ENCODE results near the gene DZIP3. TPM values are rescaled to one million over a fixed set of nuclear protein-coding genes. Genes with fewer than 3 reads are reported as not detected.

Gene DZIP3
- total and polyA plus RNA-seq, 2 donors (not counting 1 experiment from before 2014, with no cell fraction given), result 6.8 to 11.1 TPM

DNA sequence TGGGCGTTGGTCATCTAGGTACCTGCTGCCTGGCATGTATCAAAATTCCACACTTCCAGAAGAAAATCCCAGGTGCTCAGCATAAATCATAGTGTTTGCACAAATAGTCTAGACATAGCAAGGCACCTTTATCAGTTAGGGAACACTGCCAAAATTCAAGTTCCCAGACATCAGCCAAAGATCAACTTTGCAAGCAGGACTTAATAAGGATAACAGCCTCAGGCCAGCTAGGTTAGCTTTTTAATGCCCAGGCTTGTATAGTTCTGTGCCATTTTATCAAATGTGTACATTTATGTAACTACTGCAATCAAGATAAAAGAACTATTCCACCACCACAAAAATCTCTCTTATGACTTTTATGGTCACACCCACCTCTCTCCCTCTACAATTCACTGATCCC, 30.7 kb downstream of the DZIP3 start:
- no peak for ATAC-seq (ENCODE audit: low read depth)
- POLR2A ChIA-PET, result no interaction called here
- WGBS (ENCODE audit: insufficient coverage), result 100% methylated on average over 1 of the region's 1 CpG
- H2AFZ ChIP-seq (ENCODE audit: insufficient read depth, low read depth, low read length, poor library complexity, severe bottlenecking), result no peak overlapping the region
- H3K9me3 ChIP-seq (ENCODE audit: control extremely low read depth in 1 of 3, control insufficient read depth in 2 of 3, insufficient read depth in 1 of 3, low read length in 2 of 3), result peaks cover 0 to 2% (median 0%) of the 10 kb centered on the region in 3 donors
- Mint-ChIP-seq H3K4me3 (no peak overlapping the region), H3K4me1 (no peaks in the 10 kb centered on the region), H3K27ac (no peak overlapping the region), H3K27me3 (no peaks in the 10 kb centered on the region), H3K9me3 (ENCODE audit: insufficient read depth) (peaks cover 3% of the 10 kb centered on the region)
- H3K4me1 ChIP-seq (ENCODE audit: control insufficient read depth in 2 of 2, insufficient read depth in 2 of 2, low read length in 2 of 2), result no peaks in the 10 kb centered on the region
- no peaks in the 10 kb centered on the region for H4K20me1 ChIP-seq (ENCODE audit: control insufficient read depth, insufficient read depth, low read length, poor library complexity, severe bottlenecking)
- H3K4me2 ChIP-seq (replicated peaks; ENCODE audit: low read depth, low read length, poor library complexity, severe bottlenecking), result no peak overlapping the region
- H3K36me3 ChIP-seq (replicated peaks in 1 of 2; ENCODE audit: control extremely low read depth in 1 of 2, control insufficient read depth in 1 of 2, extremely low read depth in 1 of 2, insufficient read depth in 2 of 2, low read length in 1 of 2), result peaks cover 5 to 11% of the 10 kb centered on the region in 2 experiments
- H3K27me3 ChIP-seq (replicated peaks in 1 of 4; ENCODE audit: control extremely low read depth in 1 of 4, control insufficient read depth in 3 of 4, insufficient read depth in 4 of 4, low read length in 3 of 4), result no peaks in the 10 kb centered on the region
- intact Hi-C loops (cut with micrococcal nuclease), result no loop called here
- TF ChIP-seq EZH2 (IDR thresholded peaks at IDR 0.05; ENCODE audit: borderline replicate concordance, insufficient read depth, low read depth, low read length, poor library complexity, severe bottlenecking), result no peak
- no peak for TF ChIP-seq CTCF (IDR thresholded peaks at IDR 0.05)
- no peak overlapping the region for H3K4me3 ChIP-seq (ENCODE audit: control extremely low read depth in 1 of 5, extremely low read depth in 1 of 5, insufficient read depth in 1 of 5, low read depth in 2 of 5, low read length in 4 of 5)
- no peak overlapping the region for H3K27ac ChIP-seq (ENCODE audit: low read length in 2 of 2)
- no peaks in the 10 kb centered on the region for H3K79me2 ChIP-seq (ENCODE audit: control insufficient read depth, insufficient read depth, low read length)
- no peak for DNase-seq
- H3K9ac ChIP-seq (ENCODE audit: low read length), result no peak overlapping the region
- CTCF ChIA-PET, result no interaction called here

GRCh38 chr3:108623504-108623903, 34.0 kb downstream of the DZIP3 start:
- no peaks in the 10 kb centered on the region for H3K79me2 ChIP-seq (ENCODE audit: control insufficient read depth, insufficient read depth, low read length)
- H3K9me3 ChIP-seq (ENCODE audit: control extremely low read depth in 1 of 3, control insufficient read depth in 2 of 3, insufficient read depth in 1 of 3, low read length in 2 of 3), result peaks cover 0 to 2% (median 0%) of the 10 kb centered on the region in 3 donors
- no peak overlapping the region for H2AFZ ChIP-seq (ENCODE audit: insufficient read depth, low read depth, low read length, poor library complexity, severe bottlenecking)
- ChIA-PET CTCF (no interaction called here), POLR2A (no interaction called here)
- no peaks in the 10 kb centered on the region for H3K27me3 ChIP-seq (replicated peaks in 1 of 4; ENCODE audit: control extremely low read depth in 1 of 4, control insufficient read depth in 3 of 4, insufficient read depth in 4 of 4, low read length in 3 of 4)
- no peak overlapping the region for H3K4me2 ChIP-seq (replicated peaks; ENCODE audit: low read depth, low read length, poor library complexity, severe bottlenecking)
- no peaks in the 10 kb centered on the region for H4K20me1 ChIP-seq (ENCODE audit: control insufficient read depth, insufficient read depth, low read length, poor library complexity, severe bottlenecking)
- no peak for TF ChIP-seq EZH2 (IDR thresholded peaks at IDR 0.05; ENCODE audit: borderline replicate concordance, insufficient read depth, low read depth, low read length, poor library complexity, severe bottlenecking)
- no peaks in the 10 kb centered on the region for H3K4me1 Mint-ChIP-seq
- ATAC-seq (ENCODE audit: low read depth) (no peak), DNase-seq (no peak)
- no peak overlapping the region for H3K27ac Mint-ChIP-seq
- H3K27ac ChIP-seq (ENCODE audit: low read length in 2 of 2), result no peak overlapping the region
- no peaks in the 10 kb centered on the region for H3K27me3 Mint-ChIP-seq
- no peak overlapping the region for H3K9ac ChIP-seq (ENCODE audit: low read length)
- no peak overlapping the region for H3K4me3 ChIP-seq (ENCODE audit: control extremely low read depth in 1 of 5, extremely low read depth in 1 of 5, insufficient read depth in 1 of 5, low read depth in 2 of 5, low read length in 4 of 5)
- 100% methylated on average over 1 of the region's 3 CpGs for WGBS (ENCODE audit: insufficient coverage)
- intact Hi-C loops (cut with micrococcal nuclease), result no loop called here
- H3K4me3 Mint-ChIP-seq, result no peak overlapping the region
- peaks cover 0 to 11% of the 10 kb centered on the region in 2 experiments for H3K36me3 ChIP-seq (replicated peaks in 1 of 2; ENCODE audit: control extremely low read depth in 1 of 2, control insufficient read depth in 1 of 2, extremely low read depth in 1 of 2, insufficient read depth in 2 of 2, low read length in 1 of 2)
- no peaks in the 10 kb centered on the region for H3K4me1 ChIP-seq (ENCODE audit: control insufficient read depth in 2 of 2, insufficient read depth in 2 of 2, low read length in 2 of 2)
- peaks cover 3% of the 10 kb centered on the region for H3K9me3 Mint-ChIP-seq (ENCODE audit: insufficient read depth)
